GM21515 (cell line): ENCODE measurements around the gene CAT.

ENCODE experiments used
- ATAC-seq: cut with Tn5 transposase; IDR thresholded peaks from one replicate; pipeline ENCODE4 v1.9.1; 2021; ENCODE audit not compliant: unreplicated experiment

The CAT gene

GRCh38 chr11:34438529-34439507 lies at the start of gene CAT:
Gene CAT, plus strand, starts transcription at chr11:34438934. Its CDS starts 80 bp downstream, at chr11:34439014.
- peak; percentile 96 for ATAC-seq

- ATAC-seq: no peak
Measured at GRCh38 chr11:34394771-34395300, 43.9 kb upstream of the CAT start.

- no peak for ATAC-seq
Measured at GRCh38 chr11:34395916-34396550, 42.7 kb upstream of the CAT start.

GRCh38 chr11:34397120-34397519 lies 41.6 kb upstream of the CAT start:
- ATAC-seq: no peak

GRCh38 chr11:34397811-34398210 lies 40.9 kb upstream of the CAT start:
- ATAC-seq: no peak

GRCh38 chr11:34403431-34403830 lies 35.3 kb upstream of the CAT start:
- no peak for ATAC-seq

GRCh38 chr11:34404280-34404679 lies 34.5 kb upstream of the CAT start:
- no peak for ATAC-seq

GRCh38 chr11:34405079-34405858 lies 33.5 kb upstream of the CAT start:
- ATAC-seq: no peak

GRCh38 chr11:34406413-34406812 lies 32.3 kb upstream of the CAT start:
- ATAC-seq: no peak

- ATAC-seq: no peak
Measured at GRCh38 chr11:34407121-34407813, 31.5 kb upstream of the CAT start.

GRCh38 chr11:34408580-34409172 lies 30.1 kb upstream of the CAT start:
- ATAC-seq: no peak

- ATAC-seq: no peak
Measured at GRCh38 chr11:34411111-34411510, 27.6 kb upstream of the CAT start.

GRCh38 chr11:34411791-34412190 lies 26.9 kb upstream of the CAT start:
- ATAC-seq: no peak

GRCh38 chr11:34413263-34413662 lies 25.5 kb upstream of the CAT start:
- ATAC-seq: no peak

- no peak for ATAC-seq
Measured at GRCh38 chr11:34415538-34415937, 23.2 kb upstream of the CAT start.

- ATAC-seq: no peak
Measured at GRCh38 chr11:34416088-34416487, 22.6 kb upstream of the CAT start.

GRCh38 chr11:34416766-34417165 lies 22.0 kb upstream of the CAT start:
- no peak for ATAC-seq

GRCh38 chr11:34417202-34417601 lies 21.5 kb upstream of the CAT start:
- ATAC-seq: no peak

- ATAC-seq: no peak
Measured at GRCh38 chr11:34419158-34419557, 19.6 kb upstream of the CAT start.

GRCh38 chr11:34423300-34423699 lies 15.4 kb upstream of the CAT start:
- no peak for ATAC-seq
